Left renal pelvis (tissue), 4 donors: ENCODE data around the gene IPMK. TPM values are rescaled to one million over a fixed set of nuclear protein-coding genes. Genes with fewer than 3 reads are reported as not detected.
"Not testable (repeated sequence)": the region's sequence is repeated elsewhere in the genome, so short reads cannot be mapped to it uniquely, and the experiment has no call there.

ENCODE experiments used
- DNase-seq, 4 donors: peaks; one replicate each; pipeline ENCODE4 v3.0.0-alpha.2; 2013; ENCODE audit warnings: low read depth in 4 of 4, low spot score in 3 of 4
- polyA plus RNA-seq, 4 donors: library from polyadenylated mRNA; unstranded; fragments of 120-200 nt; gene quantifications; one replicate each; pipeline ENCODE4 v1.2.1, GENCODE V29; 2013; ENCODE audit not compliant: insufficient read length in 4 of 4

The IPMK gene
- polyA plus RNA-seq, 4 donors, result 3.7 to 10.4 (median 7.4) TPM

GRCh38 chr10:58268454-58268945, 806 bp upstream of the IPMK start:
- DNase-seq, result no peak

GRCh38 chr10:58266826-58267712, 625 bp downstream of the IPMK start:
- DNase-seq, result peak in 2 of 4 donors; percentile 24 to 39

GRCh38 chr10:58266003-58266825, 1.5 kb downstream of the IPMK start:
- DNase-seq, result no peak

- no peak for DNase-seq
Measured at GRCh38 chr10:58265249-58265648, 2.4 kb downstream of the IPMK start.

GRCh38 chr10:58264780-58265179, 2.9 kb downstream of the IPMK start:
- no peak for DNase-seq

GRCh38 chr10:58262766-58263165, 4.9 kb downstream of the IPMK start:
- no peak for DNase-seq

GRCh38 chr10:58260334-58260733, 7.4 kb downstream of the IPMK start:
- DNase-seq, result no peak

- no peak for DNase-seq
Measured at GRCh38 chr10:58258977-58259692, 8.6 kb downstream of the IPMK start.

- DNase-seq, result not testable (repeated sequence)
Measured at GRCh38 chr10:58256013-58256780, 11.5 kb downstream of the IPMK start.

- no peak for DNase-seq
Measured at GRCh38 chr10:58254644-58255043, 13.1 kb downstream of the IPMK start.

GRCh38 chr10:58253184-58253583, 14.5 kb downstream of the IPMK start:
- no peak for DNase-seq

- not testable (repeated sequence) for DNase-seq
Measured at GRCh38 chr10:58244666-58245065, 23.0 kb downstream of the IPMK start.

GRCh38 chr10:58244242-58244641, 23.5 kb downstream of the IPMK start:
- DNase-seq, result not testable (repeated sequence)

GRCh38 chr10:58243801-58244200, 23.9 kb downstream of the IPMK start:
- not testable (repeated sequence) for DNase-seq

- DNase-seq, result no peak
Measured at GRCh38 chr10:58243269-58243668, 24.4 kb downstream of the IPMK start.

GRCh38 chr10:58241346-58241745, 26.3 kb downstream of the IPMK start:
- DNase-seq, result no peak

GRCh38 chr10:58240531-58240930, 27.2 kb downstream of the IPMK start:
- DNase-seq, result no peak

GRCh38 chr10:58239561-58240169, 28.0 kb downstream of the IPMK start:
- DNase-seq, result no peak

- no peak for DNase-seq
Measured at GRCh38 chr10:58237014-58237834, 30.5 kb downstream of the IPMK start.
